ENCODE measurements around the gene CDH1. TPM values are rescaled to one million over a fixed set of nuclear protein-coding genes. Genes with fewer than 3 reads are reported as not detected.

CDH1 gene
- polyA plus RNA-seq, 1 of the 3 experiments (the other 2 are of a cell fraction) = not detected

- Histone ChIP-seq H3F3A (replicated peaks; ENCODE audit: insufficient read depth) (no peaks in the 10 kb centered on the region), H3K9ac (no peak overlapping the region), H3K27ac (ENCODE audit: low read depth in 2 of 2, low read length in 1 of 2) (no peak overlapping the region), H3K9me3 (no peaks in the 10 kb centered on the region), H3K9me2 (no peaks in the 10 kb centered on the region), H3K4me1 (ENCODE audit: control insufficient read depth in 1 of 2, insufficient read depth in 2 of 2, low read depth in 1 of 2, low read length in 1 of 2) (no peaks in the 10 kb centered on the region), H3K4me3 (ENCODE audit: low read depth in 2 of 2, low read length in 1 of 2) (no peak overlapping the region), H3K27me3 (ENCODE audit: insufficient read depth) (no peaks in the 10 kb centered on the region), H4K20me1 (ENCODE audit: insufficient read depth) (no peaks in the 10 kb centered on the region), H3K4me2 (no peak overlapping the region), H2AFZ (ENCODE audit: low read depth) (no peak overlapping the region), H3K36me3 (replicated peaks in 1 of 2; ENCODE audit: control insufficient read depth in 1 of 2, insufficient read depth in 2 of 2, low read length in 1 of 2) (peaks cover 8 to 31% of the 10 kb centered on the region in 2 experiments), H3K79me2 (ENCODE audit: insufficient read depth) (no peaks in the 10 kb centered on the region)
- TF ChIP-seq IRF3 (IDR thresholded peaks at IDR 0.05; ENCODE audit: low read depth, low read length) = no peak
- DNase-seq = no peak
- ChIA-PET CTCF (no interaction called here), POLR2A (no interaction called here)
- 97% methylated on average over 7 of the region's 7 CpGs for WGBS (ENCODE audit: low lambda C conversion rate)
Observed at GRCh38 chr16:68873635-68874471, 136.8 kb downstream of the CDH1 start.

GRCh38 chr16:68875871-68876270 lies 138.8 kb downstream of the CDH1 start:
- Histone ChIP-seq H3K36me3 (replicated peaks in 1 of 2; ENCODE audit: control insufficient read depth in 1 of 2, insufficient read depth in 2 of 2, low read length in 1 of 2) (peaks cover 8 to 31% of the 10 kb centered on the region in 2 experiments), H3K9ac (no peak overlapping the region), H3K4me2 (no peak overlapping the region), H2AFZ (ENCODE audit: low read depth) (no peak overlapping the region), H3K4me1 (ENCODE audit: control insufficient read depth in 1 of 2, insufficient read depth in 2 of 2, low read depth in 1 of 2, low read length in 1 of 2) (no peaks in the 10 kb centered on the region), H3F3A (replicated peaks; ENCODE audit: insufficient read depth) (no peaks in the 10 kb centered on the region), H3K4me3 (ENCODE audit: low read depth in 2 of 2, low read length in 1 of 2) (no peak overlapping the region), H3K27me3 (ENCODE audit: insufficient read depth) (no peaks in the 10 kb centered on the region), H3K9me3 (no peaks in the 10 kb centered on the region), H3K79me2 (ENCODE audit: insufficient read depth) (no peaks in the 10 kb centered on the region), H4K20me1 (ENCODE audit: insufficient read depth) (no peaks in the 10 kb centered on the region), H3K9me2 (no peaks in the 10 kb centered on the region), H3K27ac (ENCODE audit: low read depth in 2 of 2, low read length in 1 of 2) (no peak overlapping the region)
- POLR2A ChIA-PET = no interaction called here
- DNase-seq = no peak
- WGBS (ENCODE audit: low lambda C conversion rate) = 90% methylated on average over 4 of the region's 4 CpGs
- CTCF ChIA-PET = no interaction called here
- TF ChIP-seq TCF12 (IDR thresholded peaks at IDR 0.05) (no peak), MXI1 (IDR thresholded peaks at IDR 0.05; ENCODE audit: low read depth, low read length) (no peak), USF1 (IDR thresholded peaks at IDR 0.05; ENCODE audit: borderline replicate concordance, low read depth) (no peak), MAX (IDR thresholded peaks at IDR 0.05; ENCODE audit: low read depth) (no peak), NFIC (IDR thresholded peaks at IDR 0.05; ENCODE audit: borderline replicate concordance) (no peak), RCOR1 (IDR thresholded peaks at IDR 0.05; ENCODE audit: low read length) (no peak), TEAD4 (IDR thresholded peaks at IDR 0.05; ENCODE audit: borderline replicate concordance, insufficient read depth) (no peak), FOXJ3 (CRISPR knock-in tag; IDR thresholded peaks at IDR 0.05) (no peak), CTCF (IDR thresholded peaks at IDR 0.05) (no peak), NRF1 (IDR thresholded peaks at IDR 0.05; ENCODE audit: low read depth, low read length) (no peak)

Measured in SK-N-SH (cell line).